ENCODE data around the gene ESPN. TPM values are rescaled to one million over a fixed set of nuclear protein-coding genes. Genes with fewer than 3 reads are reported as not detected.

Gene ESPN
- total RNA-seq, 1 donor from 2014 or later: 25.7 TPM

GRCh38 chr1:6440198-6441126, 15.9 kb downstream of the ESPN start:
- peaks cover 3% of the 10 kb centered on the region for H3K9me3 Mint-ChIP-seq (ENCODE audit: unreplicated experiment)

GRCh38 chr1:6441586-6441985, 17.0 kb downstream of the ESPN start:
- Mint-ChIP-seq H3K4me3 (ENCODE audit: unreplicated experiment) (peak overlapping the region; percentile 60), H3K9me3 (ENCODE audit: unreplicated experiment) (peaks cover 3% of the 10 kb centered on the region), H3K27me3 (ENCODE audit: unreplicated experiment) (peaks cover 13% of the 10 kb centered on the region), H3K4me1 (ENCODE audit: low read depth, unreplicated experiment) (peaks cover 18% of the 10 kb centered on the region), H3K36me3 (ENCODE audit: unreplicated experiment) (no peaks in the 10 kb centered on the region), H3K27ac (ENCODE audit: unreplicated experiment) (peak overlapping the region; percentile 64)
- DNase-seq: no peak
- no peak for TF ChIP-seq CTCF (IDR thresholded peaks at IDR 0.05; ENCODE audit: partially characterized antibody, unreplicated experiment)

More at GRCh38 chr1:6440198-6441126, 15.9 kb downstream of the ESPN start:
- DNase-seq: peak; percentile 76
- peak; percentile 59 for TF ChIP-seq CTCF (IDR thresholded peaks at IDR 0.05; ENCODE audit: partially characterized antibody, unreplicated experiment)
- Mint-ChIP-seq H3K27me3 (ENCODE audit: unreplicated experiment) (peaks cover 10% of the 10 kb centered on the region), H3K27ac (ENCODE audit: unreplicated experiment) (peak overlapping the region; percentile 64), H3K4me1 (ENCODE audit: low read depth, unreplicated experiment) (peaks cover 21% of the 10 kb centered on the region), H3K4me3 (ENCODE audit: unreplicated experiment) (peak overlapping the region; percentile 60), H3K36me3 (ENCODE audit: unreplicated experiment) (no peaks in the 10 kb centered on the region)

GRCh38 chr1:6443339-6444115, 19.0 kb downstream of the ESPN start:
- DNase-seq: no peak
- Mint-ChIP-seq H3K9me3 (ENCODE audit: unreplicated experiment) (peaks cover 3% of the 10 kb centered on the region), H3K36me3 (ENCODE audit: unreplicated experiment) (no peaks in the 10 kb centered on the region), H3K27ac (ENCODE audit: unreplicated experiment) (no peak overlapping the region), H3K27me3 (ENCODE audit: unreplicated experiment) (peaks cover 11% of the 10 kb centered on the region), H3K4me3 (ENCODE audit: unreplicated experiment) (no peak overlapping the region), H3K4me1 (ENCODE audit: low read depth, unreplicated experiment) (peaks cover 10% of the 10 kb centered on the region)
- no peak for TF ChIP-seq CTCF (IDR thresholded peaks at IDR 0.05; ENCODE audit: partially characterized antibody, unreplicated experiment)

- H3K27me3 Mint-ChIP-seq (ENCODE audit: unreplicated experiment): peaks cover 11% of the 10 kb centered on the region
- H3K27ac Mint-ChIP-seq (ENCODE audit: unreplicated experiment): no peak overlapping the region
- H3K9me3 Mint-ChIP-seq (ENCODE audit: unreplicated experiment): peaks cover 3% of the 10 kb centered on the region
- TF ChIP-seq CTCF (IDR thresholded peaks at IDR 0.05; ENCODE audit: partially characterized antibody, unreplicated experiment): no peak
- no peak for DNase-seq
- H3K4me1 Mint-ChIP-seq (ENCODE audit: low read depth, unreplicated experiment): peaks cover 8% of the 10 kb centered on the region
- no peak overlapping the region for H3K4me3 Mint-ChIP-seq (ENCODE audit: unreplicated experiment)
- H3K36me3 Mint-ChIP-seq (ENCODE audit: unreplicated experiment): no peaks in the 10 kb centered on the region
Measured at GRCh38 chr1:6444377-6444776, 19.8 kb downstream of the ESPN start.

All from glutamatergic neuron (in vitro differentiated cells).